ENCODE data around the gene USP47.

The USP47 gene

GRCh38 chr11:11980841-11981308, 139.1 kb downstream of the USP47 start:
- no peak overlapping the region for H3K4me3 ChIP-seq (ENCODE audit: low read depth, low read length)
- TF ChIP-seq CTCF (IDR thresholded peaks at IDR 0.05; ENCODE audit: low read depth, low read length) = no peak

- no peak overlapping the region for H3K4me3 ChIP-seq (ENCODE audit: low read depth, low read length)
- no peak for TF ChIP-seq CTCF (IDR thresholded peaks at IDR 0.05; ENCODE audit: low read depth, low read length)
These were observed 139.6 kb downstream of the USP47 start for GRCh38 chr11:11981364-11981763.

- H3K4me3 ChIP-seq (ENCODE audit: low read depth, low read length) = no peak overlapping the region
- TF ChIP-seq CTCF (IDR thresholded peaks at IDR 0.05; ENCODE audit: low read depth, low read length) = no peak
These were observed 140.1 kb downstream of the USP47 start for GRCh38 chr11:11981840-11982239.

GRCh38 chr11:11982461-11982860, 140.7 kb downstream of the USP47 start:
- no peak for TF ChIP-seq CTCF (IDR thresholded peaks at IDR 0.05; ENCODE audit: low read depth, low read length)
- H3K4me3 ChIP-seq (ENCODE audit: low read depth, low read length) = no peak overlapping the region

- H3K4me3 ChIP-seq (ENCODE audit: low read depth, low read length) = no peak overlapping the region
- TF ChIP-seq CTCF (IDR thresholded peaks at IDR 0.05; ENCODE audit: low read depth, low read length) = no peak
These were observed 141.2 kb downstream of the USP47 start for GRCh38 chr11:11982975-11983374.

- TF ChIP-seq CTCF (IDR thresholded peaks at IDR 0.05; ENCODE audit: low read depth, low read length) = no peak
- no peak overlapping the region for H3K4me3 ChIP-seq (ENCODE audit: low read depth, low read length)
These were observed 141.7 kb downstream of the USP47 start for GRCh38 chr11:11983427-11983826.

- H3K4me3 ChIP-seq (ENCODE audit: low read depth, low read length) = no peak overlapping the region
- TF ChIP-seq CTCF (IDR thresholded peaks at IDR 0.05; ENCODE audit: low read depth, low read length) = no peak
These were observed 142.8 kb downstream of the USP47 start for GRCh38 chr11:11984563-11984962.

Measured in WI38 (cell line).